HFFc6 (cell line): ENCODE data around the gene TEX28. TPM values are rescaled to one million over a fixed set of nuclear protein-coding genes. Genes with fewer than 3 reads are reported as not detected.
"Not testable (repeated sequence)": the region's sequence is repeated elsewhere in the genome, so short reads cannot be mapped to it uniquely, and the experiment has no call there.

Experiments used
- DNase-seq: peaks from one replicate; pipeline ENCODE4 v3.0.0-alpha.2; 2018
- H3K27ac Mint-ChIP-seq: 2 replicates; pipeline ENCODE4 v1.8.0; 2020; ENCODE audit warnings: mild to moderate bottlenecking, mixed read lengths
- H3K27me3 Mint-ChIP-seq: 2 replicates; pipeline ENCODE4 v1.8.0; 2021; ENCODE audit warnings: mild to moderate bottlenecking, moderate library complexity, mixed read lengths; ENCODE audit not compliant: insufficient read depth
- H3K36me3 Mint-ChIP-seq: 2 replicates; pipeline ENCODE4 v1.8.0; 2021; ENCODE audit warnings: low read depth, mixed read lengths
- H3K4me1 Mint-ChIP-seq: 2 replicates; pipeline ENCODE4 v1.8.0; 2020; ENCODE audit warnings: low read depth, mixed read lengths
- H3K4me3 Mint-ChIP-seq: 2 replicates; pipeline ENCODE4 v1.8.0; 2020; ENCODE audit warnings: mild to moderate bottlenecking, moderate library complexity, mixed read lengths
- H3K9me3 Mint-ChIP-seq: 2 replicates; pipeline ENCODE4 v1.8.0; 2020; ENCODE audit warnings: mild to moderate bottlenecking, mixed read lengths
- total RNA-seq, 6 experiments: library from RNA; stranded (reverse); fragmentation: NEBNext Ultra II Directional; extraction: Animal tissue kit (Norgen Biotek cat#: 25700); gene quantifications; 2 replicates in 1 of 6; 3 replicates in 5 of 6; pipeline ENCODE4 v1.2.3, GENCODE V29; 2021
- TF ChIP-seq, protein P1 (sequence below): fragments of 200-600 bp; sonication (generic); IDR thresholded peaks from 2 replicates; pipeline ENCODE4 v1.5.0; 2021; ENCODE audit warnings: antibody characterized with exemption, mild to moderate bottlenecking

TEX28 gene
- total RNA-seq, 6 experiments from 2014 or later: not detected

DNA sequence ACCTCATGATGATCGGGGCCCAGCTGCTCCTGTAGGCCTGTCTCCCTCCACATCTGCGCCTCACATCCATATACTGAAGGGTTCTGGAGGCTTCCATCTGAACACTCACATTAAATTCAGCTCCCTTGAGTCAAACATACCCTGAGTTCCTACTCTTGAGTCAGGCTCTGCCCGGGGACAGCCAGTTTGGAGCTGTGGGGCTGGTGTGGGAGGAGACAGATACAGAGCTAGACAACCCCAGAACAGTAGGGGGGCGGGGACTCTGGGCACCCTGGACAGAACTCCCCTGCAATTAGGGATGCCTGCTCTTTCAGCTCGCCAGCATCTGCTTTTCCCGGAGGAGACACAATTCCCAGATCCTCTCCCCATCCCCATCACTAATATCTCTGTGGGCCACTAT lies 31.9 kb downstream of the TEX28 start:
- not testable (repeated sequence) for H3K27ac Mint-ChIP-seq, H3K4me3 Mint-ChIP-seq, H3K9me3 Mint-ChIP-seq, H3K36me3 Mint-ChIP-seq, H3K4me1 Mint-ChIP-seq, H3K27me3 Mint-ChIP-seq, DNase-seq

DNA sequence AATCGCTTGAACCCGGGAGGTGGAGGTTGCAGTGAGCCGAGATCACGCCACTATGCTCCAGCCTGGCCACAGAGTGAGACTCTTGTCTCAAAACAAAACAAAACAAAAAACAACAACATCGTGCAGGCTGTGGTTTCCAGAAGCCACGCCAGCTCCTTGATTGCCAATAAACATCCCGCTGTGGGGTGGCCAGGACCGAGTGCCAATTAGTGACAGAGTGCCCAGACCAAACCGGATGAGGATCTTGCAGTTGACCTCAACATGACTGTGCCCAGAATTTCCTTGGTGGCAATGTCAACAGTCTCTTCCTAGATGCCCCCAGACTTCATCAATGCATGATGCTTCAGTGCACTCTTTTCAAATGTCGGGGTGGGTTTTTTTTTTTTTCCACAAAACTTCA lies 36.2 kb downstream of the TEX28 start:
- not testable (repeated sequence) for H3K27ac Mint-ChIP-seq, H3K36me3 Mint-ChIP-seq, H3K4me3 Mint-ChIP-seq, H3K27me3 Mint-ChIP-seq, H3K4me1 Mint-ChIP-seq, DNase-seq, H3K9me3 Mint-ChIP-seq

DNA sequence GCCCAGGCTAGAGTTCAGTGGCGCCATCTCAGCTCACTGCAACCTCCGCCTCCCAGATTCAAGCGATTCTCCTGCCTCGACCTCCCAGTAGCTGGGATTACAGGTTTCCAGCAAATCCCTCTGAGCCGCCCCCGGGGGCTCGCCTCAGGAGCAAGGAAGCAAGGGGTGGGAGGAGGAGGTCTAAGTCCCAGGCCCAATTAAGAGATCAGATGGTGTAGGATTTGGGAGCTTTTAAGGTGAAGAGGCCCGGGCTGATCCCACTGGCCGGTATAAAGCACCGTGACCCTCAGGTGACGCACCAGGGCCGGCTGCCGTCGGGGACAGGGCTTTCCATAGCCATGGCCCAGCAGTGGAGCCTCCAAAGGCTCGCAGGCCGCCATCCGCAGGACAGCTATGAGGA lies 37.6 kb downstream of the TEX28 start, which contains the start of gene OPN1MW3:
TSS of gene OPN1MW3 (plus strand) at position 301 of the 400 bp plus-strand sequence. CDS start at position 339, 38 bp downstream.
- not testable (repeated sequence) for H3K4me3 Mint-ChIP-seq, DNase-seq, H3K9me3 Mint-ChIP-seq, H3K27me3 Mint-ChIP-seq, H3K4me1 Mint-ChIP-seq, H3K27ac Mint-ChIP-seq, H3K36me3 Mint-ChIP-seq

DNA sequence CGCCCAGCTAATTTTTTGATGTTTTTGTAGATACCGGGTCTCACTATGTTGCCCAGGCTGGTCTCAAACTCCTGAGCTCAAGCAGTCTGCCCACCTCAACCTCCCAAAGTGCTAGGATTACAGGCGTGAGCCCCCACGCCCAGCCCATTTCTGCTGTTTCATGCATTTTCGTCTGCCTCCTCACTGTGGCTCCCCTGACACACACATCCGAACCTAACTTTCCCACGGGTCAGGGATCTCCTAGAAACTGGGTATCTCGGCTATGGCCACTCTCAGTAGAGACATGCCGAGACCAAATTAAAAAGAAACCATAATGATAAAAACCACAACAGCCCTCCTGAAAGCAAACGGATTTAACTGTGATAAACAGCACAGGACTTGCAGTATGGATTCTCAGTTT lies 46.8 kb downstream of the TEX28 start:
- H3K4me3 Mint-ChIP-seq, DNase-seq, H3K27ac Mint-ChIP-seq, H3K9me3 Mint-ChIP-seq, H3K4me1 Mint-ChIP-seq, H3K36me3 Mint-ChIP-seq, H3K27me3 Mint-ChIP-seq: not testable (repeated sequence)

DNA sequence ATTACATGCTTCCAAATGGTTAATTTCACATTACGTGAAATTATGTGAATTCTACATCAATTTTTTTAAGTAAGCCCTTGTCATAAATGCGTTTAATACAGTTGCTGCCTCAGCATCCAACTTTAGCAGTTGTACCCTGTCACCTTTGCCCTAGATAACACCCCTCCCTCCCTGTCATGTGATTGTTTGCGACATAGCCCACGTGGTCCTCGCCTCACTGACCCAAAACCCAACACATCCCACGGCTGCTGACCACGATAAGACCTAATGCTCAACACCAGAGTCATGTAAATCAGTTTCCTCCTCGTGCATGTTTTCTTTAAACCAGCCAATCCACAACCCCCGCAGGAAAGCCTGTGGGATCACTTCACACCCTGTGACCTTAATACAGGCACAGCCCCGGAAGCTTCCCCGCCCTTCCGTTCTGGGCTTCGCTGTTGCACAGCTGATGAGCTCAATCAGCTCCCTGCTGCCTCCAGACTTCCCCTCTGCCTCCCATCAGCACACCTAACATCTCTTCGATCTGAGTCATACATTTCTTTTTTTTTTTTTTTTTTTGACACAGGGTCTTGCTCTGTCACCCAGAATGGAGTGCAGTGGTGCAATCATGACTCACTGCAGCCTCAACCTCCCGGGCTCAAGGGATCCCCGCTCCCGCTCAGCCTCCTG lies 47.4 kb downstream of the TEX28 start:
- not testable (repeated sequence) for H3K4me3 Mint-ChIP-seq, H3K36me3 Mint-ChIP-seq, H3K4me1 Mint-ChIP-seq, H3K9me3 Mint-ChIP-seq, DNase-seq, H3K27ac Mint-ChIP-seq, H3K27me3 Mint-ChIP-seq

DNA sequence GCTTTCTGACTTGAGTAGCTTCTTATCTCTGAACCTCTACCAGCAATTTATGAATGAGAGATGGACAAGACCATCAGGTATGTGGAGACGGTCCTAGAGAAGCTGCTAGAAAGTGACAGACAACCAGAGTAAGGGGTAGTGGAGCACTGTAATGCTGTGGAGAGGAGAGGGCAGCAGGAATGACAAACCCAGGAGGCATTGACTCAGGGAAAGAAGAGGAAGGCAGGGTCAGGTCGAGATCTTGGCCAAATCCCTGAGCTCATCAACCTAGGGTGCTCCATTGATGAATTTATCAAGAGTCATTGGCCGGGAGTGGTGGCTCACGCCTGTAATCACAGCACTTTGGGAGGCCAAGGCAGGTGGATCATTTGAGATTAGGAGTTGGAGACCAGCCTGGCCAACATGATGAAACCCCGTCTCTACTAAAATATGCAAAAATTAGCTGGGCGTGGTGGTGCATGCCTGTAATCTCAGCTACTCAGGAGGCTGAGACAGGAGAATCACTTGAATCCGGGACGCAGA lies 54.9 kb downstream of the TEX28 start:
- not testable (repeated sequence) for H3K27me3 Mint-ChIP-seq, H3K27ac Mint-ChIP-seq, H3K36me3 Mint-ChIP-seq, H3K4me1 Mint-ChIP-seq, DNase-seq, H3K4me3 Mint-ChIP-seq, H3K9me3 Mint-ChIP-seq

DNA sequence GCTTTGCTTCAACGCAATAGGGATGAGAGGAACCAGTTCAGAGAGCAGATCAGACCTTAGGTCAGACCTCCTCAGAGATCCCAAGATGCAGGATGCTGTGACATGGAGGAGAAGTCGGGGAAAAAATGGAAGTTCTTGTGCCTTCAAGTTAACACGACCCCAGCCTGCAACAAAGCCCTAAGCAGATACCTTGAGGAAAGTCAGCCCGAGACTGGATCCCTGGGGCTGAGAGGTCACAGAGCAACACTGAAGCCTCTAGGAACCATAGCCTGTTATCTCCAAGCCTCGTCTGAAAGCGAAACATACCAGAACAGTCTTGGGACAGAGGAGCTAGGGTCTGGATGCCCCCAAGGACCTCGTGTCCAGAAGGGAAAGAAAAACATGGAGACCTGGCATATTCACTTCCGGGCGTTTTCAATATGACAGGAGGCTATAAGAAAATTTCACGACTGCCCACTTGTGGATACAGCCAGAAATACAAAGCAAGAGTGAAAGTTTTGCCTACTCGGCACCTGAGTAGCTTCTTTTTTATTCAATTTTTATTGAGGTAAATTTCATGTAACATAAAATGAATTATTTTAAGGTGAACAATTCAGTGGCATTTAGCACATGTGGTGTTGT lies 55.9 kb downstream of the TEX28 start:
- H3K36me3 Mint-ChIP-seq, H3K27ac Mint-ChIP-seq, H3K4me3 Mint-ChIP-seq, H3K27me3 Mint-ChIP-seq, DNase-seq, H3K4me1 Mint-ChIP-seq, H3K9me3 Mint-ChIP-seq: not testable (repeated sequence)
- TF ChIP-seq, protein P1, sequence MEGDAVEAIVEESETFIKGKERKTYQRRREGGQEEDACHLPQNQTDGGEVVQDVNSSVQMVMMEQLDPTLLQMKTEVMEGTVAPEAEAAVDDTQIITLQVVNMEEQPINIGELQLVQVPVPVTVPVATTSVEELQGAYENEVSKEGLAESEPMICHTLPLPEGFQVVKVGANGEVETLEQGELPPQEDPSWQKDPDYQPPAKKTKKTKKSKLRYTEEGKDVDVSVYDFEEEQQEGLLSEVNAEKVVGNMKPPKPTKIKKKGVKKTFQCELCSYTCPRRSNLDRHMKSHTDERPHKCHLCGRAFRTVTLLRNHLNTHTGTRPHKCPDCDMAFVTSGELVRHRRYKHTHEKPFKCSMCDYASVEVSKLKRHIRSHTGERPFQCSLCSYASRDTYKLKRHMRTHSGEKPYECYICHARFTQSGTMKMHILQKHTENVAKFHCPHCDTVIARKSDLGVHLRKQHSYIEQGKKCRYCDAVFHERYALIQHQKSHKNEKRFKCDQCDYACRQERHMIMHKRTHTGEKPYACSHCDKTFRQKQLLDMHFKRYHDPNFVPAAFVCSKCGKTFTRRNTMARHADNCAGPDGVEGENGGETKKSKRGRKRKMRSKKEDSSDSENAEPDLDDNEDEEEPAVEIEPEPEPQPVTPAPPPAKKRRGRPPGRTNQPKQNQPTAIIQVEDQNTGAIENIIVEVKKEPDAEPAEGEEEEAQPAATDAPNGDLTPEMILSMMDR: peak; percentile 45

DNA sequence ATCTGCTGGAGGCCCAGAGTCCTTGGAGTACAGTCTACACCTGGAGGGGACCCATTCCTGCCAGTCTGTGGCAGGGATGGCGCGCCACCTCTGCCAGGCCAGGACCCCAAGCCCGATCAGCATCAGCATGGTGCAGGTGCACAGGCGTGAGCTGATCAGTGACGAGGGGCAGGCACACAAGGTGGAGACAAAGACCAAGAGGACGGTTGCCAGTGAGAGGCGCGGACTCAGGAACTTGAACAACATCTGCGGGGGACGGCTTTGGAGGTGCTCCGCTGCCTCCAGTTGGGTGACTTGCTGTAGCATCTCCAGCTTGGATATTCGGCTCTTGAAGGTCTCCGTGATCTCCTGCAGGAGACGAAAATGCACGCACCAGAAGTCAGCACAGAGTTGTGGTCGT lies 61.3 kb downstream of the TEX28 start:
- H3K4me1 Mint-ChIP-seq, H3K27ac Mint-ChIP-seq, H3K4me3 Mint-ChIP-seq, H3K27me3 Mint-ChIP-seq, H3K9me3 Mint-ChIP-seq, DNase-seq, H3K36me3 Mint-ChIP-seq: not testable (repeated sequence)

DNA sequence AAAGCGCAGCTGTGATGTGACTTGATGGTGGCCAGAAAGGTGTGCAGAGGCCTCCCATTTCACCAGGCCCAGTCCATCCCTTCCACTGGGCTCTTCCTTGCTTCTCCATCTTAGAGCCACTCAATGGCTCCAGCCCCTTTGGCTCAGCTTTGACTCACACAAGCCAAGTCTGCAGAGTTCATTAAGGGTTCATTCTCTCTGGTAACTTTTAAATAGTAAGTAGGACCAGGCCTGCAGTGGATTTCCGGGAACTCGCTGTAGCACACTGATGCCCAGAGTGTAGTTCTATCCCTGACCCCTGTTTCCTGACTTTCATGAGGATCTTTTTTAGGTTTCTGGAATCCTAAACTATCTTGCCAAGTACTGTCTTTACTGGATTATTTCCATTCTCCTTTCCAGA lies 63.5 kb downstream of the TEX28 start:
- H3K36me3 Mint-ChIP-seq, H3K4me1 Mint-ChIP-seq, DNase-seq, H3K27ac Mint-ChIP-seq, H3K4me3 Mint-ChIP-seq, H3K9me3 Mint-ChIP-seq, H3K27me3 Mint-ChIP-seq: not testable (repeated sequence)

DNA sequence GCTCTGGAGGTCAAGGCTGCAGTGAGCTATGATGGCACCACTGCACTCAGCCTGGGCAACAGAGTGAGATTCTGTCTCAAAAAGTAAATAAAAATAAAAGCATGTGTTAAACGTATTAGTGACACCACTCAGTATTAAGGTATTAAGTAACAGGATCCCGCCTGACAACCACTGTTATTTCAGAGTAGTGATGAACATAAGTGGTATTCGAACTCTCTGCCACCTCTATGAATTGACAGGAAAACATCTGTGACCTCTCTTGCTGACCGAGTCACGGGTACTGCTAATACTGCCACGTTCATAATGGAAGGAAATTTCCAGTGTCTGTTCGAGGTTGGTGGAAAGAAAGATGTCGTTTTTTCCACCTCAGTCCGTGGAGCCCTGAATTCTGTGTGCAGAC lies 68.2 kb downstream of the TEX28 start:
- DNase-seq, H3K27ac Mint-ChIP-seq, H3K4me3 Mint-ChIP-seq, H3K9me3 Mint-ChIP-seq, H3K36me3 Mint-ChIP-seq, H3K27me3 Mint-ChIP-seq, H3K4me1 Mint-ChIP-seq: not testable (repeated sequence)

DNA sequence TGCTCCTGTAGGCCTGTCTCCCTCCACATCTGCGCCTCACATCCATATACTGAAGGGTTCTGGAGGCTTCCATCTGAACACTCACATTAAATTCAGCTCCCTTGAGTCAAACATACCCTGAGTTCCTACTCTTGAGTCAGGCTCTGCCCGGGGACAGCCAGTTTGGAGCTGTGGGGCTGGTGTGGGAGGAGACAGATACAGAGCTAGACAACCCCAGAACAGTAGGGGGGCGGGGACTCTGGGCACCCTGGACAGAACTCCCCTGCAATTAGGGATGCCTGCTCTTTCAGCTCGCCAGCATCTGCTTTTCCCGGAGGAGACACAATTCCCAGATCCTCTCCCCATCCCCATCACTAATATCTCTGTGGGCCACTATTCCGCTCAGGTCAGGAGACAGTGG lies 69.6 kb downstream of the TEX28 start:
- not testable (repeated sequence) for H3K4me3 Mint-ChIP-seq, H3K27me3 Mint-ChIP-seq, H3K4me1 Mint-ChIP-seq, H3K9me3 Mint-ChIP-seq, H3K27ac Mint-ChIP-seq, DNase-seq, H3K36me3 Mint-ChIP-seq
